GM19328 (cell line): ENCODE results near the gene NEU1.
"Not testable (repeated sequence)": the region's sequence is repeated elsewhere in the genome, so short reads cannot be mapped to it uniquely, and the experiment has no call there.

Experiments used
- ATAC-seq: cut with Tn5 transposase; IDR thresholded peaks from one replicate; pipeline ENCODE4 v1.9.1; 2021; ENCODE audit warnings: mild to moderate bottlenecking, moderate library complexity; ENCODE audit not compliant: unreplicated experiment

Gene NEU1

GRCh38 chr6:31822036-31822821 is 40.4 kb downstream of the NEU1 start:
- ATAC-seq: no peak

GRCh38 chr6:31821301-31822035 is 41.2 kb downstream of the NEU1 start:
- ATAC-seq: no peak

DNA sequence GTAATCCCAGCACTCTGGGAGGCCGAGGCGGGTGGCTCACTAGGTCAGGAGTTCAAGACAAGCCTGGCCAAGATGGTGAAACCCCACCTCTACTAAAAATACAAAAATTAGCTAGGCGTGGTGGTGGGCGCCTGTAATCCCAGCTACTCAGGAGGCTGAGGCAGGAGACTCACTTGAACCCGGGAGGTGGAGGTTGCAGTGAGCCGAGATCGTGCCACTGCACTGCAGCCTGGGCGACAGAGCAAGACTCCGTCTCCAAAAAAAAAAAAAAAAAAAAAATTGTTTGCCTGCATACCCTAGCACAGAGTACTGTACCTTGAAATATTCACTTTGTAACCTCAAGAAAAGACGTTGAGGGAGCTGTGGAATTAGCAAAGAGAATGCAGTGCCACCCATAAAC is 42.2 kb downstream of the NEU1 start:
- not testable (repeated sequence) for ATAC-seq

- ATAC-seq: no peak
Observed at GRCh38 chr6:31819871-31820299, 42.7 kb downstream of the NEU1 start.

GRCh38 chr6:31817929-31818511 is 44.6 kb downstream of the NEU1 start:
- not testable (repeated sequence) for ATAC-seq

DNA sequence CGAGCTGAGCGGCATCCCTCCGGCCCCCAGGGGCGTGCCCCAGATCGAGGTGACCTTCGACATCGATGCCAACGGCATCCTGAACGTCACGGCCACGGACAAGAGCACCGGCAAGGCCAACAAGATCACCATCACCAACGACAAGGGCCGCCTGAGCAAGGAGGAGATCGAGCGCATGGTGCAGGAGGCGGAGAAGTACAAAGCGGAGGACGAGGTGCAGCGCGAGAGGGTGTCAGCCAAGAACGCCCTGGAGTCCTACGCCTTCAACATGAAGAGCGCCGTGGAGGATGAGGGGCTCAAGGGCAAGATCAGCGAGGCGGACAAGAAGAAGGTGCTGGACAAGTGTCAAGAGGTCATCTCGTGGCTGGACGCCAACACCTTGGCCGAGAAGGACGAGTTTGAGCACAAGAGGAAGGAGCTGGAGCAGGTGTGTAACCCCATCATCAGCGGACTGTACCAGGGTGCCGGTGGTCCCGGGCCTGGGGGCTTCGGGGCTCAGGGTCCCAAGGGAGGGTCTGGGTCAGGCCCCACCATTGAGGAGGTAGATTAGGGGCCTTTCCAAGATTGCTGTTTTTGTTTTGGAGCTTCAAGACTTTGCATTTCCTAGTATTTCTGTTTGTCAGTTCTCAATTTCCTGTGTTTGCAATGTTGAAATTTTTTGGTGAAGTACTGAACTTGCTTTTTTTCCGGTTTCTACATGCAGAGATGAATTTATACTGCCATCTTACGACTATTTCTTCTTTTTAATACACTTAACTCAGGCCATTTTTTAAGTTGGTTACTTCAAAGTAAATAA is 45.3 kb downstream of the NEU1 start:
- not testable (repeated sequence) for ATAC-seq

DNA sequence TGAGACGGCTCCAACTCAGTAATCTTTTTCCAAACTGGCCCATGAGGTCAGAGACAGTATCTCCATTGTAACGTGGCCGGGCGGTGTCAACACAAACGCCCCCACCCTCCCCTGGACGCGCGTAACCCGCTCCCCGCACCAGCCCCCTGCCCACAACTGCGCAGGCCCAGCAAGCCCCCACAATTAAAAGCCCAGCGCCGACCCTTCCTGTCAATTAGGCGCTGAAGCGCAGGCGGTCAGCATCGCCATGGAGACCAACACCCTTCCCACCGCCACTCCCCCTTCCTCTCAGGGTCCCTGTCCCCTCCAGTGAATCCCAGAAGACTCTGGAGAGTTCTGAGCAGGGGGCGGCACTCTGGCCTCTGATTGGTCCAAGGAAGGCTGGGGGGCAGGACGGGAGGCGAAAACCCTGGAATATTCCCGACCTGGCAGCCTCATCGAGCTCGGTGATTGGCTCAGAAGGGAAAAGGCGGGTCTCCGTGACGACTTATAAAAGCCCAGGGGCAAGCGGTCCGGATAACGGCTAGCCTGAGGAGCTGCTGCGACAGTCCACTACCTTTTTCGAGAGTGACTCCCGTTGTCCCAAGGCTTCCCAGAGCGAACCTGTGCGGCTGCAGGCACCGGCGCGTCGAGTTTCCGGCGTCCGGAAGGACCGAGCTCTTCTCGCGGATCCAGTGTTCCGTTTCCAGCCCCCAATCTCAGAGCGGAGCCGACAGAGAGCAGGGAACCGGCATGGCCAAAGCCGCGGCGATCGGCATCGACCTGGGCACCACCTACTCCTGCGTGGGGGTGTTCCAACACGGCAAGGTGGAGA is 47.4 kb downstream of the NEU1 start, which contains the start of the genes HSPA1A and HSPA1L:
TSS of gene HSPA1A (plus strand) at position 519 of the 814 bp plus-strand sequence. CDS start at position 733, 214 bp downstream.
TSS of gene HSPA1L (minus strand) at position 259 of the 814 bp plus-strand sequence. CDS start 3,311 bp downstream, outside the sequence.
- no peak for ATAC-seq

GRCh38 chr6:31814677-31815024 is 48.0 kb downstream of the NEU1 start:
- ATAC-seq: no peak

GRCh38 chr6:31813465-31813849 is 49.2 kb downstream of the NEU1 start:
- ATAC-seq: no peak

- no peak for ATAC-seq
Observed at GRCh38 chr6:31811645-31812044, 51.0 kb downstream of the NEU1 start.

GRCh38 chr6:31808599-31808998 is 54.0 kb downstream of the NEU1 start:
- not testable (repeated sequence) for ATAC-seq
